ENCODE measurements around the gene AGMAT. TPM values are rescaled to one million over a fixed set of nuclear protein-coding genes. Genes with fewer than 3 reads are reported as not detected.

AGMAT gene
- total and polyA plus RNA-seq, 11 donors = 0.08 to 0.53 (median 0.22) TPM; not detected in 6

- Histone ChIP-seq H3K9me3 (no peaks in the 10 kb centered on the region), H3K36me3 (peaks cover 0 to 97% (median 89%) of the 10 kb centered on the region in 9 donors), H3K27me3 (no peaks in the 10 kb centered on the region), H3K4me1 (no peaks in the 10 kb centered on the region), H3K4me3 (no peak overlapping the region), H3K27ac (no peak overlapping the region)
- WGBS, 4 donors = 74 to 98% (median 90%) methylated on average over 4 of the region's 4 CpGs
- intact Hi-C loops (cut with DNase I) = no loop called here
- TF ChIP-seq POLR2A (IDR thresholded peaks at IDR 0.05) (no peak), CTCF (IDR thresholded peaks at IDR 0.05) (no peak)
- no peak for ATAC-seq
- no peak for DNase-seq
Measured at GRCh38 chr1:15541231-15541792, 43.5 kb downstream of the AGMAT start.

GRCh38 chr1:15540186-15540585 is 44.7 kb downstream of the AGMAT start:
- Histone ChIP-seq H3K4me1 (no peaks in the 10 kb centered on the region), H3K27me3 (no peaks in the 10 kb centered on the region), H3K27ac (no peak overlapping the region), H3K36me3 (peaks cover 0 to 97% (median 89%) of the 10 kb centered on the region in 9 donors), H3K9me3 (no peaks in the 10 kb centered on the region), H3K4me3 (no peak overlapping the region)
- DNase-seq = no peak
- TF ChIP-seq POLR2A (IDR thresholded peaks at IDR 0.05) (no peak), CTCF (IDR thresholded peaks at IDR 0.05) (no peak)
- ATAC-seq = no peak
- 94 to 96% (median 94%) methylated on average over 8 of the region's 8 CpGs for WGBS, 4 donors
- intact Hi-C loops (cut with DNase I) = no loop called here

GRCh38 chr1:15538771-15539170 is 46.1 kb downstream of the AGMAT start:
- Histone ChIP-seq H3K36me3 (peaks cover 0 to 99% (median 93%) of the 10 kb centered on the region in 9 donors), H3K4me3 (no peak overlapping the region), H3K27me3 (no peaks in the 10 kb centered on the region), H3K27ac (no peak overlapping the region), H3K4me1 (no peaks in the 10 kb centered on the region), H3K9me3 (no peaks in the 10 kb centered on the region)
- intact Hi-C loops (cut with DNase I) = no loop called here
- ATAC-seq (no peak), DNase-seq (no peak)
- TF ChIP-seq POLR2A (IDR thresholded peaks at IDR 0.05) (no peak), CTCF (IDR thresholded peaks at IDR 0.05) (no peak)
- WGBS, 4 donors = 67 to 86% (median 80%) methylated on average over 6 of the region's 6 CpGs

- peaks cover 0 to 16% (median 10%) of the 10 kb centered on the region in 12 donors for H3K4me1 ChIP-seq
- H3K27ac ChIP-seq = no peak overlapping the region
- no peaks in the 10 kb centered on the region for H3K27me3 ChIP-seq
- H3K36me3 ChIP-seq = peaks cover 0 to 67% (median 47%) of the 10 kb centered on the region in 9 donors
- intact Hi-C loops (cut with DNase I) = no loop called here
- WGBS, 4 donors = 79 to 97% (median 91%) methylated on average over 2 of the region's 2 CpGs
- H3K4me3 ChIP-seq = no peak overlapping the region
- TF ChIP-seq CTCF (IDR thresholded peaks at IDR 0.05) = no peak
- ATAC-seq (no peak), DNase-seq (no peak)
- H3K9me3 ChIP-seq = no peaks in the 10 kb centered on the region
Measured at GRCh38 chr1:15531682-15532081, 53.2 kb downstream of the AGMAT start.
